Loucy (cell line): ENCODE results near the gene NXN.

Experiments used
- H2AFZ ChIP-seq: fragments of 200-600 bp; sonication (generic); 2 replicates; pipeline ENCODE4 v1.6.0; 2016; ENCODE audit warnings: antibody characterized with exemption, mild to moderate bottlenecking, low read length, moderate library complexity
- H3F3A ChIP-seq: fragments of 200-600 bp; 2 replicates; pipeline ENCODE4 v1.6.0; 2016; ENCODE audit warnings: antibody characterized with exemption, low read depth, mild to moderate bottlenecking
- H3K27me3 ChIP-seq: fragments of 200-600 bp; sonication (generic); 2 replicates; pipeline ENCODE4 v1.6.1; 2014; ENCODE audit warnings: low read length, mild to moderate bottlenecking; ENCODE audit not compliant: insufficient read depth, poor library complexity, severe bottlenecking
- H3K36me3 ChIP-seq: fragments of 200-600 bp; sonication (generic); 2 replicates; pipeline ENCODE4 v1.6.1; 2016; ENCODE audit warnings: low read length; ENCODE audit not compliant: insufficient read depth
- H3K4me1 ChIP-seq: fragments of 200-600 bp; sonication (generic); 2 replicates; pipeline ENCODE4 v1.5.1; 2014; ENCODE audit warnings: low read length, mild to moderate bottlenecking; ENCODE audit not compliant: insufficient read depth, poor library complexity, severe bottlenecking
- H3K4me2 ChIP-seq: fragments of 200-600 bp; sonication (generic); 2 replicates; pipeline ENCODE4 v1.6.0; 2014; ENCODE audit warnings: antibody characterized with exemption, low read length, low read depth, mild to moderate bottlenecking; ENCODE audit not compliant: poor library complexity, severe bottlenecking
- H3K4me3 ChIP-seq: fragments of 200-600 bp; sonication (generic); 2 replicates; pipeline ENCODE4 v1.5.1; 2014; ENCODE audit warnings: low read length, mild to moderate bottlenecking, mixed read lengths; ENCODE audit not compliant: poor library complexity, severe bottlenecking
- H3K79me2 ChIP-seq: fragments of 200-600 bp; sonication (generic); 2 replicates; pipeline ENCODE4 v1.6.1; 2014; ENCODE audit warnings: low read length; ENCODE audit not compliant: insufficient read depth
- H3K9ac ChIP-seq: fragments of 200-600 bp; sonication (generic); 2 replicates; pipeline ENCODE4 v1.6.0; 2014; ENCODE audit warnings: mild to moderate bottlenecking, low read depth, low read length, moderate library complexity; ENCODE audit not compliant: poor library complexity, severe bottlenecking
- H3K9me2 ChIP-seq: fragments of 200-600 bp; sonication (generic); replicated peaks from 2 replicates; pipeline ENCODE4 v1.6.1; 2016; ENCODE audit warnings: low read depth, low read length, mixed read lengths
- H3K9me3 ChIP-seq: fragments of 200-600 bp; sonication (generic); 2 replicates; pipeline ENCODE4 v1.6.1; 2014; ENCODE audit warnings: mild to moderate bottlenecking, antibody characterized with exemption, low read length, low read depth; ENCODE audit not compliant: insufficient read depth
- H4K20me1 ChIP-seq: fragments of 200-600 bp; sonication (generic); 2 replicates; pipeline ENCODE4 v1.6.0; 2014; ENCODE audit warnings: antibody characterized with exemption, low read length, mild to moderate bottlenecking; ENCODE audit not compliant: insufficient read depth, poor library complexity, severe bottlenecking
- CTCF ChIP-seq: fragments of 200-600 bp; sonication (generic); conservative IDR thresholded peaks from 2 replicates; pipeline ENCODE4 v1.5.1; 2014; ENCODE audit warnings: mild to moderate bottlenecking, antibody characterized with exemption, low read length
- EZH2phosphoT487 ChIP-seq: fragments of 200-600 bp; IDR thresholded peaks from 2 replicates; pipeline ENCODE4 v1.6.1; 2018; ENCODE audit warnings: antibody characterized with exemption, mild to moderate bottlenecking, moderate library complexity, borderline replicate concordance

Gene NXN

GRCh38 chr17:774313-774584 is 205.3 kb downstream of the NXN start:
- peaks cover 45% of the 10 kb centered on the region for H3K36me3 ChIP-seq
- H3K9ac ChIP-seq: no peak overlapping the region

GRCh38 chr17:773467-774312 is 205.9 kb downstream of the NXN start:
- H3K79me2 ChIP-seq: peaks cover 3% of the 10 kb centered on the region; the same call in 1 of the 2 replicates
- H3K4me3 ChIP-seq: no peak overlapping the region
- H3K4me1 ChIP-seq: peaks cover 3% of the 10 kb centered on the region
- H3K27me3 ChIP-seq: no peaks in the 10 kb centered on the region
- H3K4me2 ChIP-seq: peak overlapping the region; percentile 12
- no peak overlapping the region for H2AFZ ChIP-seq
- TF ChIP-seq CTCF: no peak
- no peak for TF ChIP-seq EZH2phosphoT487
- H3K9me2 ChIP-seq: no peaks in the 10 kb centered on the region
- peaks cover 50% of the 10 kb centered on the region for H3K36me3 ChIP-seq
- H3K9ac ChIP-seq: no peak overlapping the region
- H3F3A ChIP-seq: no peaks in the 10 kb centered on the region
- H3K9me3 ChIP-seq: no peaks in the 10 kb centered on the region
- H4K20me1 ChIP-seq: no peaks in the 10 kb centered on the region

More at GRCh38 chr17:774313-774584, 205.3 kb downstream of the NXN start:
- Histone ChIP-seq H3K4me1 (peaks cover 3% of the 10 kb centered on the region), H3K27me3 (no peaks in the 10 kb centered on the region), H3K4me3 (no peak overlapping the region), H3K79me2 (peaks cover 6% of the 10 kb centered on the region; the same call in 1 of the 2 replicates), H2AFZ (no peak overlapping the region), H3K4me2 (peak overlapping the region; percentile 12), H3K9me3 (no peaks in the 10 kb centered on the region), H4K20me1 (no peaks in the 10 kb centered on the region), H3F3A (no peaks in the 10 kb centered on the region), H3K9me2 (no peaks in the 10 kb centered on the region)
- TF ChIP-seq CTCF: no peak
- TF ChIP-seq EZH2phosphoT487: no peak

DNA sequence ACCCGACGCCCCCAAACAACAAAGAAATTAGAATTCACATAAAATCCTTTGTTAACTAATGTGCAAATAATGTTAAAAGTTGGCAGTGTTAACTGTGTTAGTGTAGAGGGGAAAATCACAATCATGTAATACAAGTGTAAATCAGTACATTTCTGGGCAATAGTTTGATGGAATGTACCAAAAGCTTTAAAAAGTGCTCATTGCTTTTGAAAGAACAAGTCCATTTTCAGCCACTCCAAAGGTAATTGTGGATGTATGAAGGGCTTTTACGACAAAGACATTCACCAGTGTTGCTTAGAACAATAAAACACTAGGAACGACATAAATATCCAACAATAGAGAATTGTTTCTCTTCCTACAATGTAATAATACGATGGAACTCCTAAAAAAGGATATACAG is 206.6 kb downstream of the NXN start:
- Histone ChIP-seq H4K20me1 (no peaks in the 10 kb centered on the region), H3K79me2 (no peaks in the 10 kb centered on the region), H3K4me2 (peak overlapping the region; percentile 12), H3F3A (no peaks in the 10 kb centered on the region), H3K4me3 (no peak overlapping the region), H3K27me3 (no peaks in the 10 kb centered on the region), H3K4me1 (peaks cover 3% of the 10 kb centered on the region), H2AFZ (no peak overlapping the region), H3K9me2 (no peaks in the 10 kb centered on the region), H3K36me3 (peaks cover 47% of the 10 kb centered on the region), H3K9ac (no peak overlapping the region), H3K9me3 (no peaks in the 10 kb centered on the region)
- TF ChIP-seq CTCF: no peak
- no peak for TF ChIP-seq EZH2phosphoT487
